ENCODE results near the gene PRR5L.

PRR5L gene

DNA sequence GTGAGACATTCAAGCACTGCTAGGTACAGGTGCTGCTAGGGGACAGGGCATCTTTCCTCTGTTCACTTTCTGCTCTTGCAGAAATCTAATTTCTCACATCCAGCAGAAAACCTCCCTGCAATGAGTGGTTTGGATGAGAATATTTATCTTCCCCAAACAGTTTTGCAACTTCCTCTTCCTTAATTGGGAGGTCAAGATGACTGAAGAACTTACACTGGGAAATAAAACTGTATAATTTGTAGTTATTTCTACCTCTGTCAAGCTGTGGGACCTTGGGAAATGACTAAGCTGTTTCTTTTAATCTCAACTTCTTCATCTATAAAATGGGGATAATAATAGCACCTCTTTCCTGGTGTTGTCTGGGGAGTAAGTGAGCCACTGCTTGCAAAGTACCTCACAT, 69.8 kb downstream of the PRR5L start:
- no peak for DNase-seq (ENCODE audit: extremely low read depth, low read depth)
- no peak overlapping the region for H3K4me3 ChIP-seq (replicated peaks; ENCODE audit: low read depth, low read length)
- TF ChIP-seq, protein P1, sequence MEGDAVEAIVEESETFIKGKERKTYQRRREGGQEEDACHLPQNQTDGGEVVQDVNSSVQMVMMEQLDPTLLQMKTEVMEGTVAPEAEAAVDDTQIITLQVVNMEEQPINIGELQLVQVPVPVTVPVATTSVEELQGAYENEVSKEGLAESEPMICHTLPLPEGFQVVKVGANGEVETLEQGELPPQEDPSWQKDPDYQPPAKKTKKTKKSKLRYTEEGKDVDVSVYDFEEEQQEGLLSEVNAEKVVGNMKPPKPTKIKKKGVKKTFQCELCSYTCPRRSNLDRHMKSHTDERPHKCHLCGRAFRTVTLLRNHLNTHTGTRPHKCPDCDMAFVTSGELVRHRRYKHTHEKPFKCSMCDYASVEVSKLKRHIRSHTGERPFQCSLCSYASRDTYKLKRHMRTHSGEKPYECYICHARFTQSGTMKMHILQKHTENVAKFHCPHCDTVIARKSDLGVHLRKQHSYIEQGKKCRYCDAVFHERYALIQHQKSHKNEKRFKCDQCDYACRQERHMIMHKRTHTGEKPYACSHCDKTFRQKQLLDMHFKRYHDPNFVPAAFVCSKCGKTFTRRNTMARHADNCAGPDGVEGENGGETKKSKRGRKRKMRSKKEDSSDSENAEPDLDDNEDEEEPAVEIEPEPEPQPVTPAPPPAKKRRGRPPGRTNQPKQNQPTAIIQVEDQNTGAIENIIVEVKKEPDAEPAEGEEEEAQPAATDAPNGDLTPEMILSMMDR (IDR thresholded peaks at IDR 0.05; ENCODE audit: low read depth, low read length, missing control alignments), result no peak

GRCh38 chr11:36367806-36368680, 72.0 kb downstream of the PRR5L start:
- no peak for DNase-seq (ENCODE audit: extremely low read depth, low read depth)
- H3K4me3 ChIP-seq (replicated peaks; ENCODE audit: low read depth, low read length), result no peak overlapping the region
- TF ChIP-seq, protein P1 (IDR thresholded peaks at IDR 0.05; ENCODE audit: low read depth, low read length, missing control alignments), result no peak

- H3K4me3 ChIP-seq (replicated peaks; ENCODE audit: low read depth, low read length), result no peak overlapping the region
- TF ChIP-seq, protein P1 (IDR thresholded peaks at IDR 0.05; ENCODE audit: low read depth, low read length, missing control alignments), result no peak
- DNase-seq (ENCODE audit: extremely low read depth, low read depth), result no peak
Measured at GRCh38 chr11:36371181-36371580, 75.1 kb downstream of the PRR5L start.

GRCh38 chr11:36371590-36371989, 75.5 kb downstream of the PRR5L start:
- DNase-seq (ENCODE audit: extremely low read depth, low read depth), result no peak
- TF ChIP-seq, protein P1 (IDR thresholded peaks at IDR 0.05; ENCODE audit: low read depth, low read length, missing control alignments), result no peak
- no peak overlapping the region for H3K4me3 ChIP-seq (replicated peaks; ENCODE audit: low read depth, low read length)

DNA sequence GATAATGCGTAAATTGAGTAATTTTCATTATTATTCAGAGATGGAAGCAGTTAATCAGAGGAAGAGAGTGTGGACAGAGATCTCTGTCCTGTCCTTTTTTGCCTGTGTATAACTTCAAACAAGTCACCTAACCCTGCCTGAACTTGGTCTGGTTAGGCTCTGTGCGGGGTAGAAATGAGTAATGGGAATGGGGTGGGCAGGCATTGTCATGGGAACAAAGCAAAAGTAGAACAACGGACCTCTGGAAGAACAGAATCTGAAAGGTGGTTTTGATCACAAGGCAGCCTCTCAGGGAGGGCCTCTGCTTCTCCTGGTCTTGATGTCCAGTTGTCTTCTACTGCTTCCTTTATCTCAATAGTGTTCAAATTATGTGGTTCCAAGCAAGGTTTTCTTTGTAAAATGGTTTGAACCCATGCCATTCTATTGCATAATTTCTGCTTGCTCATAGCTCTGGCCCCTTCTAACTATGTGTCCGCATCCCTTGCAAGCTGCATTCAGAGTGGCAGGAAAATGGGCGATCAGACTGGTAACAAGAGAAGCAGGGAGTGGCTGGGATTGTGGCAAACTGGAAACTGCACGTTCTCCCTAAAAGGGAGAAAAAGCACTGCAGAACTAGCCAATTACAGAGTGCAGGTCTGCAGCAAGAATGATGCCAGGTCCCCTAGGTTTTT, 76.1 kb downstream of the PRR5L start:
- no peak overlapping the region for H3K4me3 ChIP-seq (replicated peaks; ENCODE audit: low read depth, low read length)
- DNase-seq (ENCODE audit: extremely low read depth, low read depth), result no peak
- TF ChIP-seq, protein P1 (IDR thresholded peaks at IDR 0.05; ENCODE audit: low read depth, low read length, missing control alignments), result no peak

DNA sequence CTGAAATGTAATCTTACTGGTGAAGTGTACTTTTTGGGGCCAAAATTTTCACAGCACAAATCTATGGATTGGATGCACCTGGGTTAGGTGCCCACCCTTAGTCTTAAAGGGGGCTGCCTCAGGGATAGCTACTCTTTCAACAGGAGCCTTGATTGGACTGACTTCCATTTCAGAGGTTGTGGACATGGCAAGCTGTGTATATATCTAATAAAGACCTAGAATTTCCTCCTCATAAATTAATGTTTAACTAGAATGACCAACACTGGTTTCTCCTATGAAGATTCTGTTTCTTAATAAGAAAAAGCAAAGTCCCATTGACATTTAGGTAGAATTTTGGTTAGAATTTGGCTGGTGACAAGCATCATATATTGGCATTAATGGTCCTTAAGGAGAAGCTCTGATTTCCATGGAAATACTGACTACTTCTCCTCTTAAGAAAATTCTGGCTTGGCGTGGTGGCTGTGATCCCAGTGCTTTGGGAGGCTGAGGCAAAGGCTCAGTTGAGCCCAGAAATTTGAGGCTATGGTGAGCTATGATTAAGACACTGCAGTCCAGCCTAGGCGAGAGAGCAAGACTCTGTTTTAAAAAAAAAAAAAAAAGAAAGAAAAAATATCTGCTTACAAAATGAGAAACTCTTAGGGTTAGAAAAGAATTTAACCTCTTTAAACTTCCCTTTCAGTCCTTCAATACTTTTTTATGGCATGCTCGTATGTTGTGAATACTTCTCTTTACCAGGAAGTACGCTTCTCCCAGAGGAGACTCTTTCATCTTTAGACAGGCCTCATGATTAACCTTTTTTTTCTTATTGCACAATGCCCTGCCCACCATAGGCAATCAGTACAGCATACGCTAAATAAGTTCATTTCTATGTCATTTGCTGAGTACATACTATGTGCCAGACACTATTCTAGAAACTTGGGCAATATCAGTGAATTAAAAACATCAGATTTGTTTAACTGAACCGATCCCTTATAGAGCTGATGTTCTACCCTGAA, 77.2 kb downstream of the PRR5L start:
- no peak overlapping the region for H3K4me3 ChIP-seq (replicated peaks; ENCODE audit: low read depth, low read length)
- TF ChIP-seq, protein P1 (IDR thresholded peaks at IDR 0.05; ENCODE audit: low read depth, low read length, missing control alignments), result no peak
- no peak for DNase-seq (ENCODE audit: extremely low read depth, low read depth)
